Fibroblast of skin of back (primary cell): Measurements from ENCODE around the gene MRC2.
"Not testable (repeated sequence)": the region's sequence is repeated elsewhere in the genome, so short reads cannot be mapped to it uniquely, and the experiment has no call there.

Experiments used
- DNase-seq: peaks from one replicate; pipeline ENCODE4 v3.0.0-alpha.2; 2013

MRC2 gene

GRCh38 chr17:62680541-62681052 is 53.1 kb downstream of the MRC2 start:
- no peak for DNase-seq

- DNase-seq: no peak
Measured at GRCh38 chr17:62681061-62681938, 53.8 kb downstream of the MRC2 start.

- no peak for DNase-seq
Measured at GRCh38 chr17:62681939-62682381, 54.5 kb downstream of the MRC2 start.

GRCh38 chr17:62684179-62684578 is 56.7 kb downstream of the MRC2 start:
- no peak for DNase-seq

- DNase-seq: no peak
Measured at GRCh38 chr17:62687997-62688396, 60.5 kb downstream of the MRC2 start.

GRCh38 chr17:62688398-62689160 is 61.1 kb downstream of the MRC2 start:
- DNase-seq: no peak

GRCh38 chr17:62689441-62690167 is 62.1 kb downstream of the MRC2 start:
- no peak for DNase-seq

GRCh38 chr17:62690168-62690897 is 62.9 kb downstream of the MRC2 start:
- DNase-seq: no peak

GRCh38 chr17:62691589-62691915 is 64.1 kb downstream of the MRC2 start:
- not testable (repeated sequence) for DNase-seq

GRCh38 chr17:62692159-62692651 is 64.7 kb downstream of the MRC2 start:
- DNase-seq: no peak

GRCh38 chr17:62692721-62693431 is 65.4 kb downstream of the MRC2 start:
- peak; percentile 28 for DNase-seq

- DNase-seq: no peak
Measured at GRCh38 chr17:62693616-62694409, 66.3 kb downstream of the MRC2 start.

- not testable (repeated sequence) for DNase-seq
Measured at GRCh38 chr17:62695093-62695738, 67.7 kb downstream of the MRC2 start.

- DNase-seq: no peak
Measured at GRCh38 chr17:62696256-62696655, 68.8 kb downstream of the MRC2 start.

GRCh38 chr17:62696726-62697490 is 69.4 kb downstream of the MRC2 start:
- no peak for DNase-seq

- peak; percentile 25 for DNase-seq
Measured at GRCh38 chr17:62698459-62698858, 71.0 kb downstream of the MRC2 start.

- no peak for DNase-seq
Measured at GRCh38 chr17:62700964-62701705, 73.7 kb downstream of the MRC2 start.

- DNase-seq: no peak
Measured at GRCh38 chr17:62701706-62702085, 74.2 kb downstream of the MRC2 start.
